Measurements from ENCODE around the gene TMEM50B. TPM values are rescaled to one million over a fixed set of nuclear protein-coding genes. Genes with fewer than 3 reads are reported as not detected.

Gene TMEM50B
- total RNA-seq, 3 donors from 2014 or later (not counting 1 experiment from before 2014, with no cell fraction given), result 34.5 to 42.1 (median 40.5) TPM

- H3K27me3 Mint-ChIP-seq (ENCODE audit: low read depth in 2 of 2), result no peaks in the 10 kb centered on the region
- no peaks in the 10 kb centered on the region for H3K4me1 Mint-ChIP-seq
- no peak overlapping the region for H3K4me3 ChIP-seq (ENCODE audit: low read length)
- no peaks in the 10 kb centered on the region for H3K27me3 ChIP-seq (ENCODE audit: control insufficient read depth, insufficient read depth, low read length)
- peaks cover 10% of the 10 kb centered on the region for H3K4me1 ChIP-seq (ENCODE audit: control insufficient read depth, insufficient read depth, low read length)
- TF ChIP-seq, protein P1, sequence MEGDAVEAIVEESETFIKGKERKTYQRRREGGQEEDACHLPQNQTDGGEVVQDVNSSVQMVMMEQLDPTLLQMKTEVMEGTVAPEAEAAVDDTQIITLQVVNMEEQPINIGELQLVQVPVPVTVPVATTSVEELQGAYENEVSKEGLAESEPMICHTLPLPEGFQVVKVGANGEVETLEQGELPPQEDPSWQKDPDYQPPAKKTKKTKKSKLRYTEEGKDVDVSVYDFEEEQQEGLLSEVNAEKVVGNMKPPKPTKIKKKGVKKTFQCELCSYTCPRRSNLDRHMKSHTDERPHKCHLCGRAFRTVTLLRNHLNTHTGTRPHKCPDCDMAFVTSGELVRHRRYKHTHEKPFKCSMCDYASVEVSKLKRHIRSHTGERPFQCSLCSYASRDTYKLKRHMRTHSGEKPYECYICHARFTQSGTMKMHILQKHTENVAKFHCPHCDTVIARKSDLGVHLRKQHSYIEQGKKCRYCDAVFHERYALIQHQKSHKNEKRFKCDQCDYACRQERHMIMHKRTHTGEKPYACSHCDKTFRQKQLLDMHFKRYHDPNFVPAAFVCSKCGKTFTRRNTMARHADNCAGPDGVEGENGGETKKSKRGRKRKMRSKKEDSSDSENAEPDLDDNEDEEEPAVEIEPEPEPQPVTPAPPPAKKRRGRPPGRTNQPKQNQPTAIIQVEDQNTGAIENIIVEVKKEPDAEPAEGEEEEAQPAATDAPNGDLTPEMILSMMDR (IDR thresholded peaks at IDR 0.05), result no peak
- peaks cover 7% of the 10 kb centered on the region for H3K36me3 Mint-ChIP-seq
- no peak overlapping the region for H3K27ac ChIP-seq (ENCODE audit: low read length)
- H3K4me3 Mint-ChIP-seq, result no peak overlapping the region
- DNase-seq (no peak), ATAC-seq (no peak)
- peaks cover 6% of the 10 kb centered on the region for H3K36me3 ChIP-seq (ENCODE audit: control insufficient read depth, insufficient read depth, low read length)
- no peaks in the 10 kb centered on the region for H3K9me3 ChIP-seq (ENCODE audit: control insufficient read depth, insufficient read depth, low read length)
- intact Hi-C loops (cut with micrococcal nuclease), result no loop called here
- H3K9me3 Mint-ChIP-seq, result no peaks in the 10 kb centered on the region
- WGBS (ENCODE audit: insufficient coverage), result 73% methylated on average over 2 of the region's 2 CpGs
- H3K27ac Mint-ChIP-seq, result no peak overlapping the region
Observed at GRCh38 chr21:33444499-33444898, 35.3 kb downstream of the TMEM50B start.

GRCh38 chr21:33443194-33443593 is 36.6 kb downstream of the TMEM50B start:
- Mint-ChIP-seq H3K27me3 (ENCODE audit: low read depth in 2 of 2) (no peaks in the 10 kb centered on the region), H3K4me1 (no peaks in the 10 kb centered on the region), H3K36me3 (peaks cover 14% of the 10 kb centered on the region), H3K9me3 (no peaks in the 10 kb centered on the region), H3K27ac (no peak overlapping the region), H3K4me3 (no peak overlapping the region)
- H3K4me3 ChIP-seq (ENCODE audit: low read length), result no peak overlapping the region
- TF ChIP-seq, protein P1 (IDR thresholded peaks at IDR 0.05), result no peak
- intact Hi-C loops (cut with micrococcal nuclease), result no loop called here
- ATAC-seq (no peak), DNase-seq (no peak)
- H3K27ac ChIP-seq (ENCODE audit: low read length), result peak overlapping the region; percentile 1
- no peaks in the 10 kb centered on the region for H3K27me3 ChIP-seq (ENCODE audit: control insufficient read depth, insufficient read depth, low read length)
- no peaks in the 10 kb centered on the region for H3K9me3 ChIP-seq (ENCODE audit: control insufficient read depth, insufficient read depth, low read length)
- WGBS (ENCODE audit: insufficient coverage), result 92% methylated on average over 5 of the region's 5 CpGs
- peaks cover 10% of the 10 kb centered on the region for H3K4me1 ChIP-seq (ENCODE audit: control insufficient read depth, insufficient read depth, low read length)
- H3K36me3 ChIP-seq (ENCODE audit: control insufficient read depth, insufficient read depth, low read length), result peaks cover 9% of the 10 kb centered on the region

DNA sequence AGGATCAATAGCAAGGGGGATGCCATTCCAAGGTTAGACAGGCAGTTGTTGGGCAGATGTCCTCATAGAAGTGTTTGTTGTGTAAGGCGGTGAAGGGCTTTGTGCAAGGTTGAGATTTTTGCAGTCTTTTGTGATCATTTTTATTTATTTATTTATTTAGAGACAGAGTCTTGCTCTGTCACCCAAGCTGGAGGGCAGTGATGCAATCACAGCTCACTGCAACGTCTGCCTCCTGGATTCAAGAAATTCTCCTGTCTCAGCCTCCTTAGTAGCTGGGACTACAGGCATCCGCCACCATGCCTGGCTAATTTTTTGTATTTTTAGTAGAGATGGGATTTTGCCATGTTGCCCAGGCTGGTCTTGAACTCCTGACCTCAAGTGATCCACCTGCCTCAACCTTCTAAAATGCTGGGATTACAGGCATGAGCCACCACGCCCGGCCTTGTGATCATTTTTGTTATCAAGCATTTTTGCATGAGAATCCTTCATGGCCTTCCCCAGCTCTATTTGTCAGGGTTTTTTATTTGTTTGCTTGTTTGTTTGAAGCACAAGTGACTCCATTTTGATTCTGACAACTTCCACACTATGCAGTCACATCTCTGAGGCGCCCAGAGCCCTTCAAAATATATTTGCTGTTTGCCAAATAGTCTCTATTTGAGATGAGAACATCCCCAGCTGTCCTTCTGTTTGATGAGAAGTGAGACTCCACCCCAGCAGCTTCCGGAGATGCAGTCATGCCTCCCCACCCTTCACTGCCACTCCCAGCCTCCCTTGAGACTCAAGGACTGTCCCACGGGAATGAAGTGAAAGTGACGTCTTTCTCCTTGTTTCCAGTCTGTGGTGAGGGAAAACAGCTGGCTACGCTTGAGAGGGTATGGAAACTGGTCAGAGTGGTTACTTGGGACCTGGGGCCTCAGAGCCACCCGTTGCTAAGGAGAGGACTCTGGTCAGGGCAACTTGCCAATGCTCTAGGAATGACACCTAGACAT is 38.0 kb downstream of the TMEM50B start:
- 74% methylated on average over 11 of the region's 11 CpGs for WGBS (ENCODE audit: insufficient coverage)
- Histone ChIP-seq H3K9me3 (ENCODE audit: control insufficient read depth, insufficient read depth, low read length) (no peaks in the 10 kb centered on the region), H3K27ac (ENCODE audit: low read length) (peak overlapping the region; percentile 61), H3K27me3 (ENCODE audit: control insufficient read depth, insufficient read depth, low read length) (no peaks in the 10 kb centered on the region), H3K4me3 (ENCODE audit: low read length) (no peak overlapping the region), H3K36me3 (ENCODE audit: control insufficient read depth, insufficient read depth, low read length) (peaks cover 14% of the 10 kb centered on the region), H3K4me1 (ENCODE audit: control insufficient read depth, insufficient read depth, low read length) (peaks cover 10% of the 10 kb centered on the region)
- Mint-ChIP-seq H3K36me3 (peaks cover 20% of the 10 kb centered on the region), H3K27ac (no peak overlapping the region), H3K4me1 (no peaks in the 10 kb centered on the region), H3K9me3 (no peaks in the 10 kb centered on the region), H3K4me3 (no peak overlapping the region), H3K27me3 (ENCODE audit: low read depth in 2 of 2) (no peaks in the 10 kb centered on the region)
- ATAC-seq (no peak), DNase-seq (no peak)
- intact Hi-C loops (cut with micrococcal nuclease), result no loop called here
- TF ChIP-seq, protein P1 (IDR thresholded peaks at IDR 0.05), result no peak

All from natural killer cell (primary cell).